Loucy (cell line): ENCODE measurements around the gene LKAAEAR1.

Experiments used
- H2AFZ ChIP-seq: fragments of 200-600 bp; sonication (generic); 2 replicates; pipeline ENCODE4 v1.6.0; 2016; ENCODE audit warnings: antibody characterized with exemption, mild to moderate bottlenecking, low read length, moderate library complexity
- H3F3A ChIP-seq: fragments of 200-600 bp; 2 replicates; pipeline ENCODE4 v1.6.0; 2016; ENCODE audit warnings: antibody characterized with exemption, low read depth, mild to moderate bottlenecking
- H3K27me3 ChIP-seq: fragments of 200-600 bp; sonication (generic); 2 replicates; pipeline ENCODE4 v1.6.1; 2014; ENCODE audit warnings: low read length, mild to moderate bottlenecking; ENCODE audit not compliant: insufficient read depth, poor library complexity, severe bottlenecking
- H3K36me3 ChIP-seq: fragments of 200-600 bp; sonication (generic); 2 replicates; pipeline ENCODE4 v1.6.1; 2016; ENCODE audit warnings: low read length; ENCODE audit not compliant: insufficient read depth
- H3K4me1 ChIP-seq: fragments of 200-600 bp; sonication (generic); 2 replicates; pipeline ENCODE4 v1.5.1; 2014; ENCODE audit warnings: low read length, mild to moderate bottlenecking; ENCODE audit not compliant: insufficient read depth, poor library complexity, severe bottlenecking
- H3K4me2 ChIP-seq: fragments of 200-600 bp; sonication (generic); 2 replicates; pipeline ENCODE4 v1.6.0; 2014; ENCODE audit warnings: antibody characterized with exemption, low read length, low read depth, mild to moderate bottlenecking; ENCODE audit not compliant: poor library complexity, severe bottlenecking
- H3K4me3 ChIP-seq: fragments of 200-600 bp; sonication (generic); 2 replicates; pipeline ENCODE4 v1.5.1; 2014; ENCODE audit warnings: low read length, mild to moderate bottlenecking, mixed read lengths; ENCODE audit not compliant: poor library complexity, severe bottlenecking
- H3K79me2 ChIP-seq: fragments of 200-600 bp; sonication (generic); 2 replicates; pipeline ENCODE4 v1.6.1; 2014; ENCODE audit warnings: low read length; ENCODE audit not compliant: insufficient read depth
- H3K9ac ChIP-seq: fragments of 200-600 bp; sonication (generic); 2 replicates; pipeline ENCODE4 v1.6.0; 2014; ENCODE audit warnings: mild to moderate bottlenecking, low read depth, low read length, moderate library complexity; ENCODE audit not compliant: poor library complexity, severe bottlenecking
- H3K9me2 ChIP-seq: fragments of 200-600 bp; sonication (generic); replicated peaks from 2 replicates; pipeline ENCODE4 v1.6.1; 2016; ENCODE audit warnings: low read depth, low read length, mixed read lengths
- H3K9me3 ChIP-seq: fragments of 200-600 bp; sonication (generic); 2 replicates; pipeline ENCODE4 v1.6.1; 2014; ENCODE audit warnings: mild to moderate bottlenecking, antibody characterized with exemption, low read length, low read depth; ENCODE audit not compliant: insufficient read depth
- H4K20me1 ChIP-seq: fragments of 200-600 bp; sonication (generic); 2 replicates; pipeline ENCODE4 v1.6.0; 2014; ENCODE audit warnings: antibody characterized with exemption, low read length, mild to moderate bottlenecking; ENCODE audit not compliant: insufficient read depth, poor library complexity, severe bottlenecking
- EZH2phosphoT487 ChIP-seq: fragments of 200-600 bp; IDR thresholded peaks from 2 replicates; pipeline ENCODE4 v1.6.1; 2018; ENCODE audit warnings: antibody characterized with exemption, mild to moderate bottlenecking, moderate library complexity, borderline replicate concordance
- TF ChIP-seq, protein P1 (sequence below): fragments of 200-600 bp; sonication (generic); conservative IDR thresholded peaks from 2 replicates; pipeline ENCODE4 v1.5.1; 2014; ENCODE audit warnings: mild to moderate bottlenecking, antibody characterized with exemption, low read length

The LKAAEAR1 gene

DNA sequence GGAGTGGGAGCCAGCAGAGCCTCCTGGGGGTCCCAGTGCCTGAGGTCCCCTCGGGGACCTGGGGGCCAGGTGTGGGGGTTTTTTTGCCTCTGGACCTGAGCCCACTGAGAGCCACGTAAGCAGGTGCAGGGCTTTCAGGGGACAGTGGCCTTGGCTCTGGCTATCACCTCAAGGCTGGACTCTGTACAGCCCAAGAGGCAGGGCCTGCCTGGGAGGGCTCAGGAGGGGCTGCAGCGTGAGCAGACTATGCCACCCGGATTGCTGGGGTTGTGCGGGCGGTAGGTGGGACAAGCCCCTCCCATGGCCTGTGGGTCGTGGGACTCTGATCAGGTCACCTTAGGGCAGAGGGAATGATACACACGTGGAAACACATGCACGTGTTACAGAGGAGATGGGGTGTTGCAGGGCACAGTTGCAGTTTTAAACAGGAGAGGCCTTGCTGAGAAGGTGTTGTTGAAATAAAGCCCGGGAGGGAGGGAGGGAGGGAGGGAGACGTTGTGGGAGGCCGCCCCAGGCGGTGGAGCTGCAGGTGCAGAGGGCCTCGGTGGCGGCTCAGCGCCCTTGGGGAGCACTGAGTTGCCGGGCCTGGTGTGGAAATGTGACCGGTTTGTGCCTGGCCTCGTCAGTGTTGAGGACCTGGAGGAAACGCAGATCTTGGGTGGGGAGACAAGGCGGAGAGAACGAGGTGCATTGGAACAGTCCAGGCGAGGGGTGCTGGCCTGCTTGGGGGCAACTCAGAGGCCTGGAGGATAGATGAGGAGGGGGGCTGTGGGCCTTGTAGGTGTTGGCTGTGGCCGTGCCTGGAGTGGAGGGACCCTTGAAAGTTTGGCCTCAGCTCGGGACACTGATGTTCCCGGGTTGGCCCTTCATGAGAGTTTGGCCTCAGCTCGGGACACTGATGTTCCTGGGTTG lies 18.9 kb downstream of the LKAAEAR1 start:
- Histone ChIP-seq H3K36me3 (no peaks in the 10 kb centered on the region), H3K27me3 (no peaks in the 10 kb centered on the region), H3F3A (no peaks in the 10 kb centered on the region), H3K9me3 (no peaks in the 10 kb centered on the region), H2AFZ (no peak overlapping the region), H3K79me2 (peaks cover 15% of the 10 kb centered on the region; the same call in 1 of the 2 replicates), H3K4me3 (no peak overlapping the region), H3K9me2 (no peaks in the 10 kb centered on the region), H3K4me1 (peaks cover 60% of the 10 kb centered on the region), H3K9ac (peak overlapping the region; percentile 94), H3K4me2 (peak overlapping the region; percentile 83), H4K20me1 (no peaks in the 10 kb centered on the region)
- TF ChIP-seq EZH2phosphoT487, result no peak
- TF ChIP-seq, protein P1, sequence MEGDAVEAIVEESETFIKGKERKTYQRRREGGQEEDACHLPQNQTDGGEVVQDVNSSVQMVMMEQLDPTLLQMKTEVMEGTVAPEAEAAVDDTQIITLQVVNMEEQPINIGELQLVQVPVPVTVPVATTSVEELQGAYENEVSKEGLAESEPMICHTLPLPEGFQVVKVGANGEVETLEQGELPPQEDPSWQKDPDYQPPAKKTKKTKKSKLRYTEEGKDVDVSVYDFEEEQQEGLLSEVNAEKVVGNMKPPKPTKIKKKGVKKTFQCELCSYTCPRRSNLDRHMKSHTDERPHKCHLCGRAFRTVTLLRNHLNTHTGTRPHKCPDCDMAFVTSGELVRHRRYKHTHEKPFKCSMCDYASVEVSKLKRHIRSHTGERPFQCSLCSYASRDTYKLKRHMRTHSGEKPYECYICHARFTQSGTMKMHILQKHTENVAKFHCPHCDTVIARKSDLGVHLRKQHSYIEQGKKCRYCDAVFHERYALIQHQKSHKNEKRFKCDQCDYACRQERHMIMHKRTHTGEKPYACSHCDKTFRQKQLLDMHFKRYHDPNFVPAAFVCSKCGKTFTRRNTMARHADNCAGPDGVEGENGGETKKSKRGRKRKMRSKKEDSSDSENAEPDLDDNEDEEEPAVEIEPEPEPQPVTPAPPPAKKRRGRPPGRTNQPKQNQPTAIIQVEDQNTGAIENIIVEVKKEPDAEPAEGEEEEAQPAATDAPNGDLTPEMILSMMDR, result no peak

DNA sequence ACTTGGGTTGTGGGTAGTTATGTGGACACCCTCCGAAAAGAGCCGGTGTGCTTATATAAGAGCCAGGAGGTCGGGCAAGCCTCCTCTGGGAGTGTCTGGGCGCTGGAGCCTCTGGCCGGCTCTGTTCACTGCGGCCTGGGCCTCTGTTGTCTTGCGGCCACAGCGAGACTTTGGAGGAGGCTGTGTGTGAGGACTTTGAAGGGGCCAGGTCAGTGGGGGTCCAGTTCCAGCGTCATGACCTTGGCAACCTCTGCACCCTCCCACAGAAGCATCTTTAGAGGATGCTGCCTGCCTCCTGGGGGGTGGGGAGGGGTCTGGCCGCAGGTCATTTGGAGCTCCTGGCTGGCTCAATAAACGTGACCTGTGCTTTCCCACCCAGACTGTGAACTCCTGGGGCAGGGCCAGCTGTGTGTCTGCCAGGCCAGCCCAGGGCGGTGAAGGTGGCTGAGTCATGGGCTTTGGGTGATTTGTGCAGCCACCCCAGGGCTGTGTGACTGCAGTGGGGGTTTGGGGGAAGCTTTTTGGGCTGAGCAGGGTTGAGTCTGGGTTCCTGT lies 20.0 kb downstream of the LKAAEAR1 start:
- TF ChIP-seq, protein P1, result no peak
- TF ChIP-seq EZH2phosphoT487, result no peak
- Histone ChIP-seq H3K4me1 (peaks cover 57% of the 10 kb centered on the region), H3K9me2 (no peaks in the 10 kb centered on the region), H3K9ac (peak overlapping the region; percentile 94), H2AFZ (no peak overlapping the region), H3K4me3 (peak overlapping the region; percentile 95), H3K79me2 (peaks cover 15% of the 10 kb centered on the region; the same call in 1 of the 2 replicates), H3K36me3 (no peaks in the 10 kb centered on the region), H3F3A (no peaks in the 10 kb centered on the region), H3K27me3 (no peaks in the 10 kb centered on the region), H4K20me1 (no peaks in the 10 kb centered on the region), H3K4me2 (peak overlapping the region; percentile 83), H3K9me3 (no peaks in the 10 kb centered on the region)

DNA sequence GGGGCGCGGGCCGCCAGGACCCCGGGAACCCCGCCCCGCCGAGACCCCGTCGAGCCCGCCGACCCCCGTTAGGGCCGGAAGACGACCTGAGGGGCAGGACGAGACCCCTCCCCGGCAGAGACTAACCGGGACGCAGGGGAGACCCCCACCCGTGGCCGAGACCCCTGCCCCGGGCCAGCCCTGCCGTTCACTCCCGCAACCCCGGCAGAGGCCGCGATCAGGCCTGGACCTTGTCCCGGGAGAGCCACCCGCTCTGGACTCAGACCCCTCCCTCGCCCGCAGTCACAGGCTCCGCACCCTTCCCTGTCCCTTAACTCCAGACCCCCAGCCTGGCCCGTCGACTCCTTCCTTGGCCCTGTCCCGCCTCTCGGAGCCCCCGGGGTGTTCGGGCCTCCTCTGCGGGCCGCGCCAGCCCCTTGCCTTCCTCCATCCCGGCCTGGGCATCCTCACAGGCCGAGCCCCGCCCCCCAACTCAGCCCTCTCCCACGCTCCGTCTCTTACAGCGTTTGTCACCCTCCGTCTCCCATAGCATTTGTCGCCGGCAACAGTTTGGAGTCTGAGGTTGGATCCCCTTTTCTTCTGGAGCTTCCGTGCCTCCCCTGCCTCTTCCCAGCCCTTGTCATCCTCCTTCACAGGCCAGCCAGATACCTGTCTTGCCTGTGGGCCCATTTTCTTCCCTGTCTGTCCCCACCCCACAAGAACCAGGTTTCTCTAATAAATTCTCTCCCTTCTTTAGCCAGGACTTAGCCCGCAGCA lies 20.6 kb downstream of the LKAAEAR1 start:
- Histone ChIP-seq H3K9me2 (no peaks in the 10 kb centered on the region), H3F3A (no peaks in the 10 kb centered on the region), H3K4me1 (peaks cover 51% of the 10 kb centered on the region), H3K9ac (peak overlapping the region; percentile 94), H3K9me3 (no peaks in the 10 kb centered on the region), H3K27me3 (no peaks in the 10 kb centered on the region), H3K36me3 (no peaks in the 10 kb centered on the region), H3K79me2 (peaks cover 15% of the 10 kb centered on the region; the same call in 1 of the 2 replicates), H2AFZ (peak overlapping the region; percentile 91), H4K20me1 (no peaks in the 10 kb centered on the region), H3K4me2 (peak overlapping the region; percentile 83), H3K4me3 (peak overlapping the region; percentile 95)
- no peak for TF ChIP-seq EZH2phosphoT487
- TF ChIP-seq, protein P1, result no peak
